K562 (cell line): ENCODE results near the gene GOT1. TPM values are rescaled to one million over a fixed set of nuclear protein-coding genes. Genes with fewer than 3 reads are reported as not detected.

ENCODE experiments used
- C11orf30 ChIP-seq: fragments of 450-650 bp; IDR thresholded peaks from 2 replicates; pipeline ENCODE4 v1.6.1; 2016; ENCODE audit warnings: low read depth, mild to moderate bottlenecking
- CCNT2 ChIP-seq: IDR thresholded peaks from 2 replicates; pipeline ENCODE4 v1.6.1; 2011; ENCODE audit warnings: borderline replicate concordance, low read depth, mild to moderate bottlenecking, moderate library complexity, mixed read lengths, low read length; ENCODE audit not compliant: insufficient read length; ENCODE audit errors: extremely low read depth
- CEBPG ChIP-seq, 3 experiments: fragments of 200-800 bp in 1 of 3; sonication (Bioruptor generic) in 1 of 3; sonication (generic) in 1 of 3; formaldehyde crosslinking in 1 of 3; IDR thresholded peaks in 2 of 3; conservative IDR thresholded peaks in 1 of 3; 2 replicates each; pipeline versions ENCODE4 v1.6.1 to v1.8.0; 2016 to 2022; ENCODE audit warnings: missing compliant biosample characterization in 2 of 3, missing genetic modification characterization in 2 of 3, mild to moderate bottlenecking in 1 of 3, missing genetic modification reagents in 1 of 3
- CREBBP ChIP-seq: IDR thresholded peaks from one replicate; pipeline ENCODE4 v1.6.1; 2012; ENCODE audit warnings: low read depth, mild to moderate bottlenecking, control low read depth, inconsistent platforms, low read length
- EGR1 ChIP-seq: fragments of 450-650 bp; conservative IDR thresholded peaks from 2 replicates; pipeline ENCODE4 v1.6.1; 2017; ENCODE audit warnings: mild to moderate bottlenecking
- FOXK1 ChIP-seq: sonication (generic); formaldehyde crosslinking; IDR thresholded peaks from 2 replicates; pipeline ENCODE4 v1.8.0; 2022; ENCODE audit warnings: missing genetic modification reagents, mild to moderate bottlenecking, borderline replicate concordance
- MAFF ChIP-seq: IDR thresholded peaks from 2 replicates; pipeline ENCODE4 v1.6.1; 2012; ENCODE audit warnings: low read length, improper control_type of control experiment
- MAFG ChIP-seq: fragments of 450-650 bp; conservative IDR thresholded peaks from 2 replicates; pipeline ENCODE4 v1.6.1; 2016; ENCODE audit warnings: missing genetic modification characterization, missing compliant biosample characterization
- MEF2A ChIP-seq: IDR thresholded peaks from 2 replicates; pipeline ENCODE4 v1.6.1; 2011; ENCODE audit warnings: low read depth, mild to moderate bottlenecking, low read length, moderate library complexity; ENCODE audit not compliant: control insufficient read depth
- MYC ChIP-seq, 2 experiments: fragments of 250-450 bp in 1 of 2; sonication (Bioruptor Pico) in 1 of 2; IDR thresholded peaks; 2 replicates each; pipeline versions ENCODE4 v1.5.1 to v1.6.1; 2012 to 2021; ENCODE audit warnings: low read depth in 2 of 2, borderline replicate concordance in 1 of 2, improper control_type of control experiment in 1 of 2, low read length in 1 of 2, mild to moderate bottlenecking in 1 of 2, moderate library complexity in 1 of 2
- NFATC3 ChIP-seq: fragments of 450-650 bp; IDR thresholded peaks from 2 replicates; pipeline ENCODE4 v1.6.1; 2017; ENCODE audit warnings: mild to moderate bottlenecking
- NR1H2 ChIP-seq: sonication (generic); formaldehyde crosslinking; IDR thresholded peaks from 2 replicates; pipeline ENCODE4 v1.4.0; 2020; ENCODE audit warnings: mild to moderate bottlenecking, missing genetic modification reagents
- SRF ChIP-seq, 2 experiments: fragments of 250-450, 450-650 bp in 1 of 2; sonication (Bioruptor Pico) in 1 of 2; sonication (generic) in 1 of 2; formaldehyde crosslinking; IDR thresholded peaks; 2 replicates each; pipeline versions ENCODE4 v1.5.0 to v1.5.1; 2020 to 2022; ENCODE audit warnings: mild to moderate bottlenecking in 1 of 2, missing genetic modification reagents in 1 of 2
- TRIM24 ChIP-seq, 2 experiments: fragments of 450-650 bp; IDR thresholded peaks; 2 replicates each; pipeline ENCODE4 v1.6.1; 2016
- ZFP30 ChIP-seq: fragments of 250-450 bp; sonication (Bioruptor Pico); IDR thresholded peaks from 2 replicates; pipeline ENCODE4 v1.8.0; 2022; ENCODE audit warnings: moderate library complexity, mild to moderate bottlenecking, inconsistent platforms, borderline replicate concordance
- ZNF134 ChIP-seq: fragments of 250-450 bp; sonication (Bioruptor Pico); conservative IDR thresholded peaks from 2 replicates; pipeline ENCODE4 v1.4.0; 2020
- polyA plus RNA-seq, 8 experiments: library from polyadenylated mRNA; depleted of rRNA in 4 of 8; stranded (reverse) in 5 of 8; unstranded in 3 of 8; fragments of >200 nt; fragmentation: Nextera tagmentation in 2 of 8; fragmentation: Illumina TruSeq in 1 of 8; extraction: Ambion mirVana in 2 of 8; extraction: Trizol in 1 of 8; gene quantifications; 2 replicates each; pipeline versions ENCODE4 v1.2.1 to v1.2.3, GENCODE V29; 2011 to 2014; ENCODE audit warnings: inconsistent platforms in 1 of 8, missing spikeins in 1 of 8
- total RNA-seq, 7 experiments: library from RNA; depleted of rRNA in 6 of 7; stranded (reverse); fragments of >200 nt in 6 of 7; fragmentation: Illumina TruSeq in 2 of 7; extraction: Trizol in 2 of 7; gene quantifications; 2 replicates each; pipeline versions ENCODE4 v1.2.1 to v1.2.3, GENCODE V29; 2011 to 2021; ENCODE audit warnings: low replicate concordance in 1 of 7
- TF ChIP-seq, protein P1 (sequence below): fragments of 450-650 bp; IDR thresholded peaks from 2 replicates; pipeline ENCODE4 v1.6.1; 2016; ENCODE audit warnings: missing biosample characterization, missing genetic modification characterization
- TF ChIP-seq, protein P2 (sequence below): sonication (generic); formaldehyde crosslinking; IDR thresholded peaks from 2 replicates; pipeline ENCODE4 v1.8.0; 2023; ENCODE audit warnings: mild to moderate bottlenecking, missing genetic modification reagents

GOT1 gene
- total and polyA plus RNA-seq, 9 of the 15 experiments (the other 6 are each of a cell fraction or from before 2014, with no cell fraction given): 55.7 to 166 (median 75.4) TPM

DNA sequence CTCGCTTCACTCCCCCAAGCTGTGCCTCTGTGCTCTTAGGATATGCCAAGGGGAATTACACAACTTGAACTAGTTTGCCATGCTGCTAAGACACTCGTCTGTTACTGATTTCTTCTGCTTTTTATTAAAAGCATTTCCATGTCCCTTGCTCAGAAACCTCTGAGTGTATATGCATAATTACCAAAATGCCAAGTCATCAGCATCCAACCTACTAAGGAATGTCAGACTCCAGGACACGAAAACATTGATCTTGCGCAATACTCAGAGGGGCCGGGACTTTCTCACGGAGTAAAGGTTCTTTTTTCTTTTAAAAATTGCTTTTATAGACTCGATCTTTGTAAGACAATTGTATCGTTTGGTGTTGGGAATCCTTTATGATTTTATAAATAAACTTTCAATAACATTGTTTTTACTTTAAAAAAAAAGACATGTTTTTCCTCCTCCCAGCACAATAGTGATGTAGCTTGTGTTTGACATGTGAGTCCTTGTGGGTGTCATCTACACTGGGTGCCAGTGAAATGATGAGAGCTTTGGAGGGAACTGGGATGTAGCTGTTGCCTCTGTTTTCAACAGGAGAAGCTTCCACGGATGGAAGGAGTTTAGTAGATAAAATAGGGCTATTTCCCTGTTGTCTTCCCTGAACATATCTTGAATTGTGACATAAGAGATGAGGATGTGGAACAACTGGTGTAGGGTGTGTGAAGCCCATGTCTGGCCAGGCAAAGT is 57.7 kb downstream of the GOT1 start (continued):
- TF ChIP-seq CCNT2: no peak
- TF ChIP-seq, protein P1, sequence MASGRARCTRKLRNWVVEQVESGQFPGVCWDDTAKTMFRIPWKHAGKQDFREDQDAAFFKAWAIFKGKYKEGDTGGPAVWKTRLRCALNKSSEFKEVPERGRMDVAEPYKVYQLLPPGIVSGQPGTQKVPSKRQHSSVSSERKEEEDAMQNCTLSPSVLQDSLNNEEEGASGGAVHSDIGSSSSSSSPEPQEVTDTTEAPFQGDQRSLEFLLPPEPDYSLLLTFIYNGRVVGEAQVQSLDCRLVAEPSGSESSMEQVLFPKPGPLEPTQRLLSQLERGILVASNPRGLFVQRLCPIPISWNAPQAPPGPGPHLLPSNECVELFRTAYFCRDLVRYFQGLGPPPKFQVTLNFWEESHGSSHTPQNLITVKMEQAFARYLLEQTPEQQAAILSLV (tag): peak; percentile 60; the same call in 1 of the 2 replicates
- TF ChIP-seq NFATC3: no peak
- TF ChIP-seq C11orf30: peak; percentile 60
- TF ChIP-seq FOXK1 (CRISPR knock-in tag): no peak
- TF ChIP-seq, protein P2, sequence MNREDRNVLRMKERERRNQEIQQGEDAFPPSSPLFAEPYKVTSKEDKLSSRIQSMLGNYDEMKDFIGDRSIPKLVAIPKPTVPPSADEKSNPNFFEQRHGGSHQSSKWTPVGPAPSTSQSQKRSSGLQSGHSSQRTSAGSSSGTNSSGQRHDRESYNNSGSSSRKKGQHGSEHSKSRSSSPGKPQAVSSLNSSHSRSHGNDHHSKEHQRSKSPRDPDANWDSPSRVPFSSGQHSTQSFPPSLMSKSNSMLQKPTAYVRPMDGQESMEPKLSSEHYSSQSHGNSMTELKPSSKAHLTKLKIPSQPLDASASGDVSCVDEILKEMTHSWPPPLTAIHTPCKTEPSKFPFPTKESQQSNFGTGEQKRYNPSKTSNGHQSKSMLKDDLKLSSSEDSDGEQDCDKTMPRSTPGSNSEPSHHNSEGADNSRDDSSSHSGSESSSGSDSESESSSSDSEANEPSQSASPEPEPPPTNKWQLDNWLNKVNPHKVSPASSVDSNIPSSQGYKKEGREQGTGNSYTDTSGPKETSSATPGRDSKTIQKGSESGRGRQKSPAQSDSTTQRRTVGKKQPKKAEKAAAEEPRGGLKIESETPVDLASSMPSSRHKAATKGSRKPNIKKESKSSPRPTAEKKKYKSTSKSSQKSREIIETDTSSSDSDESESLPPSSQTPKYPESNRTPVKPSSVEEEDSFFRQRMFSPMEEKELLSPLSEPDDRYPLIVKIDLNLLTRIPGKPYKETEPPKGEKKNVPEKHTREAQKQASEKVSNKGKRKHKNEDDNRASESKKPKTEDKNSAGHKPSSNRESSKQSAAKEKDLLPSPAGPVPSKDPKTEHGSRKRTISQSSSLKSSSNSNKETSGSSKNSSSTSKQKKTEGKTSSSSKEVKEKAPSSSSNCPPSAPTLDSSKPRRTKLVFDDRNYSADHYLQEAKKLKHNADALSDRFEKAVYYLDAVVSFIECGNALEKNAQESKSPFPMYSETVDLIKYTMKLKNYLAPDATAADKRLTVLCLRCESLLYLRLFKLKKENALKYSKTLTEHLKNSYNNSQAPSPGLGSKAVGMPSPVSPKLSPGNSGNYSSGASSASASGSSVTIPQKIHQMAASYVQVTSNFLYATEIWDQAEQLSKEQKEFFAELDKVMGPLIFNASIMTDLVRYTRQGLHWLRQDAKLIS (CRISPR knock-in tag): no peak
- TF ChIP-seq CREBBP: no peak
- peak; percentile 71 for TF ChIP-seq MAFG
- TF ChIP-seq ZFP30: no peak
- TF ChIP-seq TRIM24 (IDR thresholded peaks at IDR 0.05): no peak
- 0 out of 2 replicates have a peak, but pooled peaks have one; percentile 24 for TF ChIP-seq CEBPG (CRISPR knock-in tag; IDR thresholded peaks at IDR 0.05)
- peak; percentile 84 to 98 for TF ChIP-seq CEBPG (tag; conservative IDR thresholded peaks at IDR 0.05 in 1 of 2, IDR thresholded peaks at IDR 0.05 in 1 of 2)
- no peak for TF ChIP-seq MYC (IDR thresholded peaks at IDR 0.05; ENCODE audit: low read depth, low read length)
- no peak for TF ChIP-seq MYC (CRISPR knock-in tag; IDR thresholded peaks at IDR 0.05; ENCODE audit: borderline replicate concordance, low read depth)
- no peak for TF ChIP-seq NR1H2 (CRISPR knock-in tag)
- TF ChIP-seq SRF (CRISPR knock-in tag; IDR thresholded peaks at IDR 0.05): no peak
- TF ChIP-seq ZNF134: no peak
- TF ChIP-seq EGR1: no peak
- no peak for TF ChIP-seq MEF2A
- peak; percentile 27; the same call in 1 of the 2 replicates for TF ChIP-seq MAFF
